HG03045 (cell line): ENCODE measurements around the gene LHX4.

ENCODE experiments used
- ATAC-seq: cut with Tn5 transposase; IDR thresholded peaks from one replicate; pipeline ENCODE4 v1.9.1; 2021; ENCODE audit warnings: mild to moderate bottlenecking, moderate library complexity; ENCODE audit not compliant: unreplicated experiment

Gene LHX4

GRCh38 chr1:180256341-180257027, 26.4 kb downstream of the LHX4 start:
- no peak for ATAC-seq

- no peak for ATAC-seq
Measured at GRCh38 chr1:180257028-180257386, 26.9 kb downstream of the LHX4 start.

GRCh38 chr1:180257486-180257885, 27.4 kb downstream of the LHX4 start:
- no peak for ATAC-seq

- ATAC-seq, result no peak
Measured at GRCh38 chr1:180258290-180258689, 28.2 kb downstream of the LHX4 start.

GRCh38 chr1:180258935-180259334, 28.9 kb downstream of the LHX4 start:
- no peak for ATAC-seq

GRCh38 chr1:180259431-180260338, 29.6 kb downstream of the LHX4 start:
- no peak for ATAC-seq

GRCh38 chr1:180260541-180260940, 30.5 kb downstream of the LHX4 start:
- no peak for ATAC-seq

GRCh38 chr1:180261030-180261429, 31.0 kb downstream of the LHX4 start:
- ATAC-seq, result no peak

GRCh38 chr1:180261524-180262155, 31.6 kb downstream of the LHX4 start:
- no peak for ATAC-seq

- ATAC-seq, result no peak
Measured at GRCh38 chr1:180262628-180263488, 32.8 kb downstream of the LHX4 start.

GRCh38 chr1:180264595-180264994, 34.5 kb downstream of the LHX4 start:
- no peak for ATAC-seq

- no peak for ATAC-seq
Measured at GRCh38 chr1:180265201-180265600, 35.1 kb downstream of the LHX4 start.

GRCh38 chr1:180265871-180266270, 35.8 kb downstream of the LHX4 start:
- no peak for ATAC-seq

- ATAC-seq, result no peak
Measured at GRCh38 chr1:180266275-180267210, 36.5 kb downstream of the LHX4 start.

- ATAC-seq, result no peak
Measured at GRCh38 chr1:180267211-180267561, 37.1 kb downstream of the LHX4 start.

- ATAC-seq, result no peak
Measured at GRCh38 chr1:180267761-180268555, 37.9 kb downstream of the LHX4 start.

GRCh38 chr1:180268556-180269075, 38.6 kb downstream of the LHX4 start:
- ATAC-seq, result no peak

- no peak for ATAC-seq
Measured at GRCh38 chr1:180269645-180270529, 39.8 kb downstream of the LHX4 start.
